Measurements from ENCODE around the gene SHB.

The SHB gene

DNA sequence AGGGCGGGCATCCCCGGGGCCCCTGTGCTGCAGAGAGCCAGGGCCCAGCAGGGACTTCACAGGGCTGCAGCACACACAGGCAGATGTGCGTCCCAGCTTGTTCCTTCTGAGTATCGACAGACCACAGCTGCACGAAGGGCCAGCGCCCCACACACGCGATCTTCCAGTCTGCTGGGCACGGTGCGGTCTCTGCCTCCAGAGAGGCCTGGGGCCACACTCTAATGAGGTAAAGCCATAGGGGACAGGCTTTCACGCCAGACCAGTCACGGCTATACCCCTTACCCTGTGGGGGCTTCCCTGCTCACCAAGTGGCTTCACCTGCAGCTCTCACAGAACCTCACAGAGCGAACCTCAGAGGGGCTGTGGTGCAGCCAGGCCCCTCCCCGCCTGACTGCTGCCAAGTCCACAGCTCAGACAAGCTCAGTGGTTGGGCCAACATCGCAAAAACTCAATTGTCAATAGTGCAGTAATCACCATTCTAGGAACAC, 82.2 kb downstream of the SHB start:
- DNase-seq (ENCODE audit: low read depth) = no peak

DNA sequence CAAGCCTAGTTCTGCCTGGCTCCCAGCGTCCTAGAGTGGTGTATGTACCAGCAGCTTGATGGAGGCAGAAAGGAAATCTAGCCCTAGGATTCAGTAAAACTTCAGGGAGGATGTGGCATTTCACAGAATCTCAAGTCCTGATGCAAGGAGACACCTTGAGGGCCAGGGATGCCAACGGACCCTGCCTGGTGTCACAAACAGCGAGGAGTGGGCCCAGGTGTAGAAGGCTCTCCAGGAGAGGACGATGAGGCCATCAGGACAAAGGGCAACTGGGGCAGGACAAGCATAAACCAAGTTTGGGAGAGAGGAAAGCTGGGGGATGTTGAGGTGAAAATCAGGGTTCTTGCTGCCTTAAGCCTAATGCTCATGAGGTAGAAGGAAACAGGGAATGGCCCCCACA, 83.0 kb downstream of the SHB start:
- DNase-seq (ENCODE audit: low read depth) = no peak

DNA sequence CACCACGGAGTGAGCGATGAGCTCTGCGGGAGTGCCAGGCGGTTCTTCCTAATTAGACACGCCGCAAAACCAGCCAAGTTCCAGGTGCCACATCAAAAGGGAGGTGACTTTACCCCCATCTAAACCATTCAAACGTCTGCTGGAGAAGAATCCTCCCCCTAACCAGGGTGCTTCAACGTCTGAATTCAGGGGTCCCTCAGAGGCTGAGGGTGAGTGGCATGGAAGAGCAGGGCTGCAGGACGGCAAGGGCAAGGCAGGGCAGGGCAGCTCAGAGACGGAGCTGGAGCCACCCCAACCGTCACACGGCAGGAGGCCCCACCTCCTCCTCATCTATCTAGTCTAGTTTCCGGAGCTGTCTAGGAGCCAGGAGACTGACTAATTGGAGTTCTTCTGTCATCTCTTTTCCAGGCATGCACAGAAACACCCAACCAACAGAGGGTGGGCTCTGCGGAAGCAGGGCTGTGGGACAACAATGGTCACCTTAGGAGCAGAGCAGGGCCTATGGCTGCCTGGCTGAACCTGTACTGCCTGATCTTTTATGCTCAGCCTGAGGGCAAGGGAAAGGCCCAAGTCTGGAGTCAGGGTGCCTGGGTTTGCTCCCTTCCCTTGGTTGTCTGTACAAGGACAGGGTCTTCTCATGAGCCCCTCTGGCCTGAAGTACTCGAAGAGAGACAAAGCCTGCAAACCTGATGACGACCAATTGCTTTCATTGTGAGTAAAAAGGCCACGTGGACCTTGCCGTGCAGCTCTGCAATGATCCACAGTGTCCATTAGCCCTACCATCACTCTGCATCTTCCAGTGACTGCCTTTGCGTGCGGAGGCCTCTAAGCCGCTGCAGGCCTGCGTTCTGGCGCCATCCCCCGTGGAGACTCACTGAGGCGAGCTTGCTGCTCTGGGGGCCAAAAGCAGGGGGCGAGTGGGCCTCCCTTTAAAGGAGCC, 84.1 kb downstream of the SHB start:
- no peak for DNase-seq (ENCODE audit: low read depth)

DNA sequence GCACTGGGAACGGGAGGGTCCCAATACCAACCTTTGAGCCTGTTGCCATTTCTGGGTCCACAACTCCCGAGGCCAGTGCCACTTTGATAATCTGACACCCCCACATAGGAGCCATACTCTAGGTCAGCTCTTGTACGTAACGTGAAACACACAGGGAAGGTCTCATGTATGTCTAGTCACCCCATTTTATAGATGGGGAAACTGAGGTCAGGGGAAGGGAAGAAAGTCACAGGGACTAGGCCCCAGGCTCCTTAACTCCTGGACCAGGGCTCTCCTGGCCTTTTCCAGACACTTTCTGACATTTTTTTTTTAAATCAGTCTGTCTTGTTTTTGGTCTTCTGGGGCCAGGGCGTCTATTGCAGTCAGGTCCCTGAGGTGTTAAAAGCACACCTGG, 84.8 kb downstream of the SHB start:
- DNase-seq (ENCODE audit: low read depth) = no peak

DNA sequence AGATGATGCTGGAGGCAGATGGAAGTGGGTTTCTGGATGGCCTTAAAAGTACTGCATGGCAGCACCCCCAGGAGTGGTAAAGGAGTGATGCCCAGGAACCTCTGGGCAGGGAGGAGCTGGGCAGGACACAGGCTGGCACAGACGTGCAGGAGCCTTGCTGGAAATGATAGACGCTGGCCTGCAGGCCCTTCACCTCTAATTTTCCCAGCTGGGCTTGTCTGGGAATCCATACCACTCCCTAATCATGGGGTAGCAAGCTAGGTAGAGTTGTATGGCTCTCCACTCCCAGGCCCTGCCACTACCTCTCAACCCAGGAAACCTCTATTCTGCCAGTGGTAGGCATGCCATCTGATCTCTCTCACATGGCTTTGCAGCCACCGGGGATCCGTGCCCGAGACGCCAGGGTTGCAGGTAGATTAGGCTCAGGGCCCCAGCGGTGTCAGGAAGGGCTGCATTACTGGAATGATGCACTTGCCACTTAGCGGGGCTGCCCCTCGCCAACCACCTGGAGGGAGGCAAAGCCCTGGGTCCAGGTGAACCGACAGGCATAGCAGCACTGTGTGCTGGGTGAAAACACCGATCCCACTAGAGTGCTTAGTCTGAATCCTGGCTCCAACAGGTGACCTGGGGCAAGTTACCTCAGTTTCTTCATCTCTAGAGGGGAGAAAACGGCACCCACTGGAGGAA, 85.5 kb downstream of the SHB start:
- DNase-seq (ENCODE audit: low read depth) = no peak

DNA sequence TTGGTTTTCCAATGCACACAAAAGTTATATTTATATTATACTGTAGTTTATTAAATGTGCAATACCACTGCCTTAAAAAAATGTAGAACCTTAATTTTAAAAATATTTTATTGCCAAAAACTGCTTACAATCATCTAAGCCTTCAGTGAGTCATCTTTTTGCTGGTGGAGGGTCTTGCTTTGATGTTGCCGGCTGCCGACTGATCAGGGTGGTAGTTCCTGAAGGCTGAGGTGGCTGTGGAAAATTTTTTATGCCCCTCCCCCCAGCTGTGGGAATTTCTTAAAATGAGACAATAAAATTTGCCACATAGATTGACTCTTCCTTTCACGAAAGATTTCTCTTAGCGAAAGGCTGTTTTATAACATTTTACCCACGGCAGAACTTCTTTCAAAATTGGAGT, 89.2 kb downstream of the SHB start:
- DNase-seq (ENCODE audit: low read depth) = no peak

DNA sequence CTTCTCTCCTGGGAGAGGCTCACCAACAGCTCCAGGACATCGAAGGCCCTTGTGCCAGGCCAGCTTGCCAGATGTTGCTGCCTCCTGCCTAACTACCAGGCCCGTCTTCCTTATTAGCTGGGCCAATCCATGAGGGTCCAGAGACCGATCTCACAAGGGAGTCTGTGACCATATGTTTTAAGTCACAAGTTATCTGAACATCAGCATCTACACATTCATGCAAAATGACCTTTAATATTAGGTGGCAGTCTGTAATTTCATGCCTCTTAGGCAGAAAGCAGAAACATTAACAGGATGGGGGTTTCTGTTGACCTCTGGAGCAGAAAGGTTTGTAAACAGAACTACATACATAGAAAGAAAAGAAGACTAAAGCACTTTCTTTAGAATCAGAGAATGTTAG, 90.0 kb downstream of the SHB start:
- no peak for DNase-seq (ENCODE audit: low read depth)

DNA sequence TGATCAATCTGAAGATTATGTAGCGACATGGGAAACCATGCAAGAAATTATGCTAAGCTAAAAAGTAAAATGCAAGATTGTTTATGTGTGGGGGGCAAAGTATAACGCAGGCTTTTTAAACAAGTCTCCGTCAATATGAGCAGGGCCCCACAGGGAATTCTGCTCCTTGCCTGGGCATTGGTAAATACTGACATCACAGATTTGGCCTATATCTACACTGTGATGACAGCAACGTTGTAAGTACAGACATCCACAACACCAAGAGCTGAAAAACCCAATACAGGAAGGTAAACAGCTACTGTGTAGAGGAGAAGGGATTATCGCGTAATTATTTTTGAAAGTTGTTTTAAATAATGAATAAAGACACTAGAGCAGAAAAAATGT, 90.6 kb downstream of the SHB start:
- DNase-seq (ENCODE audit: low read depth) = no peak

DNA sequence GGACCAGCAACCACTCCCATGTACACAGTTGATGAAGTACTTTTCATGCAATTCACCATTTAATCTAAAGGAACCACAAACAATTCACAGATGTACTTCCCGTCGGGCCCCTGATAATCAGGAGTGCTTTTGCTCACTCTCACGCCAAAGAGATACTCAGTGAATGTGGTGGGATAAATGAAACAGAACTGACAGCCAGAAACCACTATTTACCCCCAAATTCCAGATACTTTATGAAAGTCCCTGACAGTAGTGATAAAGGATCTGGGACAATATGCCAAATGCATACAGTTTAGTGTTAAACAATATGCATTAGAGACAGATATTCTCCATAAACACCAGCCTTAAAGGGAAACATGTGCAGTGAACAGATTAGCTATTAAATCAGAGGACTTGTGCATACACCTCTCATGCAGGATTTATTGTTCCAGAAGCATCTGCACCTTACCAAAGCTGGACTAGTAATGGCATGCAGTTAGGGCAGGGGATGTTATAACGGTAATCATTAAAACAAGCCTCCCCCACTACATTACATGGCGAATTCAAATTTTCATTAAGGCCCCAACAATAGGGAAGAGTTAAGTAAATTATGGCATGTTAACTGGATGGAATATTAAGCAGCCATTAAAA, 91.1 kb downstream of the SHB start:
- DNase-seq (ENCODE audit: low read depth) = no peak

DNA sequence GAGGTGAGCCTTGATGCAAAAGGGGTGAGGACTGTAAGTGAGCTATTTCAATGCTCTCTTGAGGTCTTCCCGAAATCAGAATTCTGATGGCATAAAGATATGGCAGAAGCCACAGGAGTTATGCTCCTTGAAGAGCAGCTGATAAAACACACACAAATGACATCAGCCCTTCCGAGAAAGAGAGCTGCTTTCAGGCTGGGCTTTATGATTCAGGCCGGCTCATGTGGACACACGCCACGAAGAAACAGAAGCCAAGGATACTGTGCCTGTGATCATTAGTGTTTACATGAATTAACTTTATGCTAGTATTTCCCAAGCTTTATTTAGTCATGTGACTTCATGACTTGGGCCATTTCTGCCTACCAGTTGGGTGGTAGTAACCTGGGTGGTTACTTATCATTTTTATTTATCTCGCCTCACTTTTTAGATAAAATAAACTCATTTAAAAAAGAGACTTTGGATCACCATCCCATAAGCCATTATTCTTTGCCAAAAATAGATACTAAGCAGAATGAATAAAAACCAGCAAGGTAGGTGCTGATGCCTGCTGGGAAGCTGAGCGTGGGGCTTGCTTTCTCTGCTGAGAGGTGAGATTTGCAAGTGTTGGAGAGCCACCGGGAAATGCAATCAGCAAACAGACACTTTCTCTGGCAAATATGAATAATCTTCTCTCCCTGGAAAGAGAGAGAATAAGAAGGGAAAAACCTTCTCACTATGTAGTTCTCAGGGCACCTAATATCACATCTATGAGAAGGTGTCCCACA, 92.1 kb downstream of the SHB start:
- no peak for DNase-seq (ENCODE audit: low read depth)

DNA sequence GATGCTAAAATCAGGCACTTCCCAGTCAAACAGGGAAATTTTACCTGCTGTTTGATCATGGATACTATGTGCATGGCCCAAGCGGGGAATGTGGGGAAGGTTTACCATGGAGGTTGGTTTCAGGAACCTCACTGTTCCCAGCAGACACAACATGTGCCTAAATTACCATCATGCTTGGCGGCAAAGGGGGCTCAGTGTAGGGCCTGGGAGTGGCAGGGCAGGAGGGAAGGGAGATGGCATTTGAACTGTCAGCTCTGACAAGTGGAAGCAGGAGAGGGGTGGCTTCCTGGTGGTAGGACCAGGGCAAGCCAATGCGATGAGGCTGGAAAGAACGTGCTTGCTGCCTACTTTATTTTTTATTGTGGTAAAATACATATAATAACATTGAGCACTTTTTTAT, 93.4 kb downstream of the SHB start:
- no peak for DNase-seq (ENCODE audit: low read depth)

DNA sequence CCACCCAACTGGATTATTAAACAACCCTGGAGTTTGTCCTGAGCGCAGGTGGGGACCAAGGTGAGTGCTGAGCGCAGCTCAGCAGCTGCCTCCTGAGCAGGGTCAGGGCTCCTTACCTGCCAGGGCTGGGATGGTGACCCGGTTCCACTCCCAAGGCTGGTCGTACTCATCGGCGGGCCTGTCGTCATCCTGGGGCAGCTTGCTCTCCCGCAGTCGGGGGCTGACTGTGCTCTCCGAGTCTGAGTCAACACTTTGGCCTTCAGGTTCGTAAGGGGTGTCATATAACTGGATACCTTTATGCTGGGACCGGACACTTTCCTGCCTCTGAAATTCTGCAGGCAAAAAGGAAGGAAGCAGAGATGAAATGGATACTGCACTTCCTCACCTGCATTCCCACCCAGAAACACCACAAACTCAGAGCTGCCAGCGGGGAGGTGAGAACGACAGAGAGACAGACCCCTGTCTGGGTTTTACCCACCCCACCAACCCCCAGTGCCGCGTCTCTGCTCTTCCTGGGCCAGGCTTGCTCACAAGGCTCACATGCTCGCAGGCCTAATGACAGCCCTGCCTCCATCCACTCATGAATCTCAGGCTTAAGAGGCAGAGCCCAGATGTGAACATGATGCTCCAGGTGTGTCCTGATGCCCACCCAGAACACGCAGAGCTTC, 94.4 kb downstream of the SHB start:
- DNase-seq (ENCODE audit: low read depth) = no peak

DNA sequence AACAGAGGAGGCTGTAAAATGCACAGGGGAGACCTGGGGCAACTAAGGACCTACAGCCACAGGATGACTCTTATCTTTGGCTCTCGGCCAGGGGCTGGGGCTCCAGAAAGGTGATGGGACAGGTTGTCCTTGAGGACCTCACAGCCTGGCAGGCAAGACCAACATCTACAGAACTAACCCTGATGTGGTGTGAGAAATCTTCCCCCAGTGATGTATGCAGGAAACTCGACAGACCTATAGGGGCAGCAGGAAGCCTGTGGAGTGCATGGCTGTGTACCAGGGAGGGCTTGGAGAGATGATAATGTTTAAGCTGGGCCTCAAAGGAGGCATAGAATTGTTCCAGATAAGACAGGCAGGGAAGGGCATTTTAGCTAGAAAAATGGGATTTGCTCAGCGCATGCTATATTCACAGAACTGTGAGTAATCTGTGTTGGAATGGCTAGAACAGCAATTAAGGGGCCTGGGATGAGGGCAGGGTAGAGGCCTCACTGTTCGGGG, 96.6 kb downstream of the SHB start:
- no peak for DNase-seq (ENCODE audit: low read depth)

DNA sequence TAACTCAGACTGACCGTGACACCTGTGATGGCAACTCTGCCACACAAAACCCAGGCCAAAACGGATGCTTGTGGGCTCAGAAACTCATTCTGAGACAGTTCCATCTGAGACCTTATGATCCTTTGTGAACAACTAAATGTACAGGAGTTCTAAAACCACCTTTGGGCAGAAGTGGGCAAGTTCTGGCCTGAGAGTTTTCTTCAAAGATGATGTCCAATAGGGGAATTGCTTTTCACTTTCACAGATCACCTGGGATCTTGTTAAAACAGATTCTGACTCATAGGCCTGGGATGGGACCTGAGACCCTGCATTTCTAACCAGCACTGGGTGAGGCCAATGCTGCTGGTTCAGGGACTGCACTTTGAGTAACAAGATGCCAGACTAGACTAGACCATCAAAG, 97.3 kb downstream of the SHB start:
- DNase-seq (ENCODE audit: low read depth) = no peak

DNA sequence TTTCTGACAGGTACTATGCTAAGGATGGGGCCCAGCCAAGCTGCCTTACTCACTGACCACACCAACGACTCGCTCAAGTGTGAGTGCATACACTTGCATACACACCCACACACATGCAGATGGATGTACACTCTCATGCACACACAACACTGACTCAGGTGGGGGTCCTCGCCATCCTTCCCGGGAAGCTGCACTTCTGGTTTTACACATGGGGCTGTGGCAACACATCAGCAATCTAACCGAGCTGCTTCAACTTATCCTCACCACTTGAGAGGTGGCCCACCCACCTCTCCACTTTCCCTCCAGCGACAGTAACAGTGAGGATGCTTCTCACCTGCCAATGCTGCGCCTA, 97.9 kb downstream of the SHB start:
- no peak for DNase-seq (ENCODE audit: low read depth)

DNA sequence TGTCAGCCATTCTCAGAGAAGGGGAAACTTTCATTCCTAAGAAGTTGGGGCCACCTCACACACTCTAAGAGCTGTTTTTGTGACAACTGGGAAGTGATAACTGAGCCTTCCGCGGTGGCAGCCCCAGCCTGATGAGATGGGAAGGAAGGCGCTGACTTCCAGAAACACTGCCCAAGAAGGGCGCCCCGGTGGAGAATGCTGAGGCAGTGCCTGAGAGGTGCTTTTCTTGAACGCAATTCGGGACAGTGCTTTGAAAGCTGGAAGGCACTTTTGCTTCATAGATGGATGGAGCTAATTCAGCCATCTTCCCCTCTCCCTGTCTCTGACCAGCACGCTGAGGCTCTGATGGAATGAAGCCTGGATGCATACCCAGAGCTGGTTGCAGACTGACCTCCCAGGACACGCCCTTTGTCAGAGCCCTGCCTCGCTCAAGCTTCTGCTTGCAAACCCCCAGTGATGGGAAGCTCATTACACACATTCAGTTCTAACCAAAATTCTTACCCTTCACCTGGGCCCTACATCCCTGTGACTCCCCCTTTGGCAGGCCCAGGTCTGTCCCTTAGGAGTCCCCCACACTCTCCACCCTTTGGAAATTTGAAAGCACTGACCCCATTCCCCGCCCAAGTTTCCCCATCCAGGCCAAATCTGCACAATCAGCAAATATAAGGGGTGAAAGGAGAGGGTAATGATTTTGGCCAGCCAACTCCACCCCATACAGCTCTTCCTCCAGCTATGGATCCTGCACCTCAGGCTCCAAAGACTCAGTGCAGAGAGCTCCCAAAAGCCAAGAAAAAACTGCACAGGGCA, 98.5 kb downstream of the SHB start:
- no peak for DNase-seq (ENCODE audit: low read depth)

DNA sequence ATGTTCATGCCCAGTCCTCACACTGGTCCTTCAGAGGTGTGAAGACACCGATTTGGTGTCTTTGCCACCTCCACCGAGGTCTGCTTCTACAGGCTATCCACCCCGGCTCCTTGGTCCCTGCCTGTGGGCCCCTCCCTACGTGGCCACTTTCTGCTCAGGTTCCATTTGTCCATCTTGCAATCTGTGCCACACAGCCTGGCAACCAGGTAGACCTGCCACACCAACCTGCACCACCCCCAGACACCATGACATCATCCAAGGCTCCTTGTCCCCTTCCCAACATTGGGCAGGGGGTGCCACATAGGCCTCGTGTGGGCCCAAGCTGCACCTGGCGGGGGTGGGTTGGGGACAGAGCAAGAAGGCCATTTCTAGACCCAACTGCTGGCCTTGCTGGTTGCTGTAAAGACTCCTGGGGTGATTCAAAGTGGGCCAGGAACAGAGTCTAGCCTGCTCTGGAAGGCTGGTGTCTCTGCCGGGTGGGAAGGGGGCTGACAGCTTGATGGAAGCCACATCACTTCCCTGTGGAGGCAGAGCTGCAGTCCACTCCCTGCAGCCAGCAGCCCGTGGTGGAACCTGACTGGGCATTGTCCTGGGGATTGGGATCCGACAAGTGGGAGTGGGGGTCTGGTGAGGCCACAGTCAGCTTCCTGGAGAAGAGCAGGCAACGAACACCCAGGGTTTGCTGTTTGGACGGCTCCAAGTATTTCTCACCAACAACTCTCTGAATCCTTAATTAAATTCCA, 99.3 kb downstream of the SHB start:
- DNase-seq (ENCODE audit: low read depth) = no peak

DNA sequence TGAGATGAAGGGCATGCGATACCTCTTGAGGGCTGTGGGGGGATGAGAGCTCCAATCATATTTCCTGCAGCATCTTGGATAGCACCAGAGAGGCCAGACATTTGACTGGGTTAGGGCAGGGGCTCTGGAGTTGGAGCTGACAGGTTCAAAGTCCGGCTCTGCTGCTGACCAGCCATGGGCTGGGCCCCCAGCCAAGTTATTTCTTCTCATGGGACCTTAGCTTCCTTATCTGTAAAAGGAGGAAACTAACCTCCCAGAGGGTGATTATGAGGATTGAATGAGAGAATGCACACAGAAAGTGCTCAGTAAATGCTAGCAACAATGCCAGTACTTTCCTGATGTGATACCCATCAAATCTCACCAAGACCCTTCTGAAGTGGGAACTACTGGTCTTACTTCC, 99.9 kb downstream of the SHB start:
- no peak for DNase-seq (ENCODE audit: low read depth)

DNA sequence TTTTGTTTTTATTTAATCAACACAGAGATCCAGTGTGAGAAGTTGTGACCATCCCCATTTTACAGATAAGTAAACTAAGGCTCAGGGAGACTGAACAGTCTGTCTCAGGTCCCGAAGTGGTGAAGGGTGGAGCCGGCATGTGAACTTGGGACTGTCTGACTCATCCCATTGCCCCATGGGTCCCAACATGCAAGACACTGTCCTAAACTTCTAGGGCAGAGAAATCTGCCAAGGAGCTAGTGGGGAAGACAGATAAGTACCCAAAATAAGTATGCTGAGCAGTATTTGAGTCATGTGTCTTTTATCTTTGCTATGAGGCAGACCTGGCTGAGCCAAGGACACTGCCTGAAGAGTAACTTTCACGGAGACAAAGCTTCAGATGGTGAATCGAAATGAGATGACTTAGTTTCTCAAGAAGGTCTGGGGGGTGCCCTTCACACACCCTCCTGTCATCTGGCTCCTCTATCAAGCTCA, 100.8 kb downstream of the SHB start:
- DNase-seq (ENCODE audit: low read depth) = no peak

DNA sequence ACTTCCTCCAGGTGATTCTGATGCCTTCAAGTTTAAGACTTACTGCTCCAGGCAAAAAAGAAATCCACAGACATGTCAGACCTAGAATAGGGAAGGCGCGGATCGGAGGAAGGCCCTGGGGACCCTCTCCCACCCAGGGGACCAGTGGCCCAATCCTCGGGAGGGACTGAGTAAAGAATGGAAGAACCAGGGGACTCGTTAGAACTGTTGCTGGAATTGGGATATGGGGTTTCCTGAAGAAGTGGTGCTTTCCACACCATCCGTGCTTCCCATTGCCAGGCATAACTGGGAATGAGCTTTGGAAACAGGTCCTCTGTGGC, 101.3 kb downstream of the SHB start:
- DNase-seq (ENCODE audit: low read depth) = no peak

Data from activated T-cell treated with anti-CD3 and anti-CD28 coated beads for 1 hour (primary cell).